ENCODE data around the gene ACD.

DNA sequence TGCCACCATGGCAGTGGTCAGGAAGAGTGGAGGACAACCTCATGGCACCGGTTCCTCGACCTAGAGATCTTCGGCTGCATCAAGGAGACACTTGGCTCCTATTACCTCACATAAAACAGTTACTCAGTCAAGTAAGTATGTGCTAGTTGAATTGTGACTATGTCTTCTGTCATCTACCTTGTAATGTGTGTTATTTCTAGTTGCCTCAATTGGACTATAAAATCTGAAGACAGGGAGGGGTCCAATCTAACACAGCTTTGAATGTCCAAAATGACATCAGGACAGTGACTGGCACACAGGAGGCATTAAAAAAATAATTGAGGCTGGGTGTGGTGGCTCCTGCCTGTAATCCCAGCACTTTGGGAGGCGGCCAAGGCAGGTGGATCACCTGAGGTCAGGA is 23.7 kb upstream of the ACD start:
- no peak for TF ChIP-seq CTCF (conservative IDR thresholded peaks at IDR 0.05 in 1 of 2, IDR thresholded peaks at IDR 0.05 in 1 of 2; ENCODE audit: extremely low read depth in 1 of 2, insufficient read depth in 1 of 2, low read depth in 1 of 2, low read length in 2 of 2)
- no peak for TF ChIP-seq EZH2 (IDR thresholded peaks at IDR 0.05; ENCODE audit: borderline replicate concordance, low read length)

Measured in mammary epithelial cell (primary cell).